ENCODE measurements around the gene HS3ST5. TPM values are rescaled to one million over a fixed set of nuclear protein-coding genes. Genes with fewer than 3 reads are reported as not detected.

Gene HS3ST5
- total and polyA plus RNA-seq, 2 donors (not counting 1 experiment from before 2014, with no cell fraction given) = under 0.01 TPM; not detected in 1

DNA sequence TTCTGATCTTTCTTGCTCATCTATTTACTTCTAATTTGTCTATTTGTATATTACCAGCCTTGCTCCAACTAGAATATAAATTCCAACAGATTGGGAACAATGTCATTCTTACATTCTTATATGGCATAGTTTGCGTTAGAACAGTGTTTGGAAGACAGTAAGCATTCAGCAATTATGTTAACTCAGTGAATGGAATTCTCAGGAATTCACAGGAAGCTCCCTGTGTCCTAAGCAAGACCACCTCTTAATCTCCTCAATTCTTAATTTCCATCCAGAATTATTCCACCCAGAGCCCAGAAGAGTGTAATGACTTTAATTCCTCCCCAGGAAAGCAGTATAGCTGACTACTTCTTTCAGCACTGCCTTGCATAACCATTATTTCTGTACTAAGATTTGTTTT is 18.2 kb upstream of the HS3ST5 start:
- no peak overlapping the region for H2AFZ ChIP-seq (ENCODE audit: low read length)
- no peaks in the 10 kb centered on the region for H3K4me1 ChIP-seq (ENCODE audit: control insufficient read depth, extremely low read depth, insufficient read depth, low read length)
- H3K36me3 ChIP-seq (ENCODE audit: control insufficient read depth, insufficient read depth, low read length) = no peaks in the 10 kb centered on the region
- no peaks in the 10 kb centered on the region for H4K20me1 ChIP-seq (ENCODE audit: control insufficient read depth, extremely low read depth, insufficient read depth, low read length)
- no peak for DNase-seq (ENCODE audit: low read depth in 2 of 2)
- no peaks in the 10 kb centered on the region for H3K9me3 ChIP-seq (ENCODE audit: control insufficient read depth, insufficient read depth, low read depth, low read length)
- H3K27ac ChIP-seq (ENCODE audit: insufficient read depth, low read length) = no peak overlapping the region
- TF ChIP-seq EZH2 (IDR thresholded peaks at IDR 0.05; ENCODE audit: low read length, missing control alignments) = no peak
- no peaks in the 10 kb centered on the region for H3K27me3 ChIP-seq (ENCODE audit: control insufficient read depth, insufficient read depth, low read length)
- H3K4me3 ChIP-seq (replicated peaks in 1 of 4; ENCODE audit: control extremely low read depth in 1 of 4, insufficient read depth in 1 of 4, low read depth in 3 of 4, low read length in 4 of 4) = no peak overlapping the region
- no peak overlapping the region for H3K9ac ChIP-seq (ENCODE audit: insufficient read depth, low read length)
- no peaks in the 10 kb centered on the region for H3K79me2 ChIP-seq (ENCODE audit: control insufficient read depth, insufficient read depth, low read length)
- no peak overlapping the region for H3K4me2 ChIP-seq (ENCODE audit: extremely low read depth, insufficient read depth, low read length)

DNA sequence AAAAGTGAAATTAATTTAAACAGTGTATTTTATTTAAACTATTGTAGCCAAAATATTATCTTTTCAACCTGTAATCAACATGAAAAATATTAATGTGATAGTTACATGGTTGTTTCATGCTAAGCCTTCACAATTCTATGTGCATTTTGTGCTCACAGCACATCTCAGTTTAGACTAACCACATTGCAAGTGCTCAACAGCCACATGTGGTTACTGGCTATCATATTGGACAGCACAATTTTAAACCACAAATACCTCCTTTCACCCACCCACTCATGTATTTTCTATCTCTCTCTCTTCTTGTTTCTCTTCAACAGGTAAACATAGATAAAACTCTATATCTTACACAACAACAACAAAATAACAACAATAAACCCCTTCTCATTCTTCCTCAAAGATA is 12.5 kb upstream of the HS3ST5 start:
- DNase-seq (ENCODE audit: low read depth in 2 of 2) = no peak

GRCh38 chr6:114354482-114354881 is 11.7 kb upstream of the HS3ST5 start:
- Histone ChIP-seq H3K9me3 (ENCODE audit: control insufficient read depth, insufficient read depth, low read depth, low read length) (no peaks in the 10 kb centered on the region), H3K9ac (ENCODE audit: insufficient read depth, low read length) (no peak overlapping the region), H3K4me2 (ENCODE audit: extremely low read depth, insufficient read depth, low read length) (no peak overlapping the region), H3K79me2 (ENCODE audit: control insufficient read depth, insufficient read depth, low read length) (no peaks in the 10 kb centered on the region), H4K20me1 (ENCODE audit: control insufficient read depth, extremely low read depth, insufficient read depth, low read length) (no peaks in the 10 kb centered on the region), H3K36me3 (ENCODE audit: control insufficient read depth, insufficient read depth, low read length) (no peaks in the 10 kb centered on the region), H3K4me1 (ENCODE audit: control insufficient read depth, extremely low read depth, insufficient read depth, low read length) (no peaks in the 10 kb centered on the region), H2AFZ (ENCODE audit: low read length) (no peak overlapping the region), H3K27me3 (ENCODE audit: control insufficient read depth, insufficient read depth, low read length) (no peaks in the 10 kb centered on the region), H3K27ac (ENCODE audit: insufficient read depth, low read length) (no peak overlapping the region), H3K4me3 (replicated peaks in 1 of 4; ENCODE audit: control extremely low read depth in 1 of 4, insufficient read depth in 1 of 4, low read depth in 3 of 4, low read length in 4 of 4) (no peak overlapping the region)
- TF ChIP-seq EZH2 (IDR thresholded peaks at IDR 0.05; ENCODE audit: low read length, missing control alignments) = no peak
- TF ChIP-seq, protein P1, sequence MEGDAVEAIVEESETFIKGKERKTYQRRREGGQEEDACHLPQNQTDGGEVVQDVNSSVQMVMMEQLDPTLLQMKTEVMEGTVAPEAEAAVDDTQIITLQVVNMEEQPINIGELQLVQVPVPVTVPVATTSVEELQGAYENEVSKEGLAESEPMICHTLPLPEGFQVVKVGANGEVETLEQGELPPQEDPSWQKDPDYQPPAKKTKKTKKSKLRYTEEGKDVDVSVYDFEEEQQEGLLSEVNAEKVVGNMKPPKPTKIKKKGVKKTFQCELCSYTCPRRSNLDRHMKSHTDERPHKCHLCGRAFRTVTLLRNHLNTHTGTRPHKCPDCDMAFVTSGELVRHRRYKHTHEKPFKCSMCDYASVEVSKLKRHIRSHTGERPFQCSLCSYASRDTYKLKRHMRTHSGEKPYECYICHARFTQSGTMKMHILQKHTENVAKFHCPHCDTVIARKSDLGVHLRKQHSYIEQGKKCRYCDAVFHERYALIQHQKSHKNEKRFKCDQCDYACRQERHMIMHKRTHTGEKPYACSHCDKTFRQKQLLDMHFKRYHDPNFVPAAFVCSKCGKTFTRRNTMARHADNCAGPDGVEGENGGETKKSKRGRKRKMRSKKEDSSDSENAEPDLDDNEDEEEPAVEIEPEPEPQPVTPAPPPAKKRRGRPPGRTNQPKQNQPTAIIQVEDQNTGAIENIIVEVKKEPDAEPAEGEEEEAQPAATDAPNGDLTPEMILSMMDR (conservative IDR thresholded peaks at IDR 0.05 in 1 of 2, IDR thresholded peaks at IDR 0.05 in 1 of 2; ENCODE audit: low read depth in 1 of 2, low read length in 2 of 2) = no peak
- no peak for DNase-seq (ENCODE audit: low read depth in 2 of 2)

More for the DNA sequence above, 12.5 kb upstream of the HS3ST5 start:
- Histone ChIP-seq H4K20me1 (ENCODE audit: control insufficient read depth, extremely low read depth, insufficient read depth, low read length) (no peaks in the 10 kb centered on the region), H3K36me3 (ENCODE audit: control insufficient read depth, insufficient read depth, low read length) (no peaks in the 10 kb centered on the region), H3K79me2 (ENCODE audit: control insufficient read depth, insufficient read depth, low read length) (no peaks in the 10 kb centered on the region), H2AFZ (ENCODE audit: low read length) (no peak overlapping the region), H3K9me3 (ENCODE audit: control insufficient read depth, insufficient read depth, low read depth, low read length) (no peaks in the 10 kb centered on the region), H3K4me3 (replicated peaks in 1 of 4; ENCODE audit: control extremely low read depth in 1 of 4, insufficient read depth in 1 of 4, low read depth in 3 of 4, low read length in 4 of 4) (no peak overlapping the region), H3K4me2 (ENCODE audit: extremely low read depth, insufficient read depth, low read length) (no peak overlapping the region), H3K27ac (ENCODE audit: insufficient read depth, low read length) (no peak overlapping the region), H3K27me3 (ENCODE audit: control insufficient read depth, insufficient read depth, low read length) (no peaks in the 10 kb centered on the region), H3K4me1 (ENCODE audit: control insufficient read depth, extremely low read depth, insufficient read depth, low read length) (no peaks in the 10 kb centered on the region), H3K9ac (ENCODE audit: insufficient read depth, low read length) (no peak overlapping the region)
- TF ChIP-seq EZH2 (IDR thresholded peaks at IDR 0.05; ENCODE audit: low read length, missing control alignments) = no peak
- TF ChIP-seq, protein P1 (conservative IDR thresholded peaks at IDR 0.05 in 1 of 2, IDR thresholded peaks at IDR 0.05 in 1 of 2; ENCODE audit: low read depth in 1 of 2, low read length in 2 of 2) = no peak

All from fibroblast of lung (primary cell).